Measurements from ENCODE around the gene SPON1.
"Not testable (repeated sequence)": the region's sequence is repeated elsewhere in the genome, so short reads cannot be mapped to it uniquely, and the experiment has no call there.

Gene SPON1

DNA sequence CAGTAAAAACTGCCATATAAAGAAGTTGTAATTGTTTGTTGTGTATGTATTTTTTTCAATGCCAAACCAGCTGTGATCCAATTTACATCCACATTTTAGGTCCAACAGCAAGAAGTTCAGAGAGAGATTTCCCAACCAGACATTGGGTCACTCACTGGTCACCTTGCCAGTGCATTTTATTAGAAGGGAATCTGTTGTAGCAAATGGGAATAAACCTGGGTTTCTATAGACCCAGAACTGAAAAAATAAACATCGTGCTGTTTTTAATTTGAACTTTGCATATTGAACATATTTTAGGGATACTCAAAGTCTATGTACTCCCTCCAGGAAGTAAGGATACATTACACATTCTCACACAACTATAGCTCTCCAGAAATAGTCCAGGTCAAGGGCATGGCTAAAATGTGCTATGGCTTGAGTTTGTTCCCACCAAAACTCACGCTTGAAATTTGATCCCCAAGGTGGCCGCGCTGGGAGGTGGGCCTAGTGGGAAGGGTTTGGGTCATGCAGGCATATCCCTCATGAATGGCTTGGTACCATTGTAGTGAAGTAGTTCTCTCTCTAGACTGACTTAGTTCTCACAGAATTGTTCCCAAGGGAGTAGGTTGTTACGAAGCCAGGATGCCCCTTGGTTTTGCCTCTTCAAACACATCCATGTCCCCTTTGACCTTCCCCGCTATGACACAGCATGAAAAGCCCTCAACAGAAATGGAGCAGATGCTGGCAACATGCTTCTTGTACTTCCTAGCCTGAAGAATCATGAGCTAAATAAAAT is 305.5 kb downstream of the SPON1 start:
- Mint-ChIP-seq H3K27me3 (no peaks in the 10 kb centered on the region), H3K4me3 (no peak overlapping the region), H3K4me1 (peaks cover 29% of the 10 kb centered on the region), H3K27ac (no peak overlapping the region), H3K36me3 (peaks cover 36% of the 10 kb centered on the region), H3K9me3 (peaks cover 5% of the 10 kb centered on the region)
- ATAC-seq = no peak

DNA sequence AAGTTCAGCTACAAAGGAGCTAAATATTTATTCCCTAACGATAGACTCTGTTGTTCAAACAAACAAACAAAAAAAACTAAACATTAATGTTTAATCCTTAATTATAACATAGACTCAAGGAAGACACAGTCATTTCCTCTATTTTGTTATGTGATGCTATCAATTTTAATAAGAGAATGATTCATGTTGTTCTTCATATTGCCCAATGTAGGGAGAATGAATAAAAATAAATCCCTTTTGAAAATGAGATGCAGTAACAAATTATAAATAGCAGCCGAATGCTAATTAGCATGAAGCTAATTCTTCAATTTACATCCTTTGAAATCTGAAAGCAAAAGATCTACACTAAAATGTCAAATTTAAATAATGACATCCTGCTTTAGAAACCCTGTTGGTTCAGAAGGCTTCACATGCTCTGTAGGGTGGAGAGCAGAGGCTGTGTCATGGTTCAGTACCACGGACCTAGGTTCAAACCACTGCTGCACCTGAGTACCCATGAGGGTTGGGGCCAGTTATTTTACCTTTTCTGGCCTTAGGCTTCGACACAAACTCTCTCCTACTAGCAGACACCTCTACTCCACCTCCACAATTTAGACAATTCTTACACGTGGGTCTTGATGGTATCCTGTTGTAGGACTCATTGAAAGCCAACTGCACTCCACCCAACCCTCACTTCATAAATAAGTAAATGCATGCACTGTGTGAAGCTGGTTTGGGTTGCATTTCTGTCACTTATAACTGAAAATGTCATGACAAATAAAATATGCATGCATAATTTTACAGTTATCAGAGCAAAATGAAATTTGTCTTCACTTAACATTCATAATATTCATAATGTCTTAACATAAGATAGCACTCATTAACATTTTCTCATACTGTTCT is 307.4 kb downstream of the SPON1 start:
- H3K4me3 Mint-ChIP-seq = no peak overlapping the region
- H3K36me3 Mint-ChIP-seq = peaks cover 43% of the 10 kb centered on the region
- peaks cover 3% of the 10 kb centered on the region for H3K9me3 Mint-ChIP-seq
- peaks cover 29% of the 10 kb centered on the region for H3K4me1 Mint-ChIP-seq
- no peaks in the 10 kb centered on the region for H3K27me3 Mint-ChIP-seq
- peak overlapping the region; percentile 41 for H3K27ac Mint-ChIP-seq
- ATAC-seq = peak; percentile 67

DNA sequence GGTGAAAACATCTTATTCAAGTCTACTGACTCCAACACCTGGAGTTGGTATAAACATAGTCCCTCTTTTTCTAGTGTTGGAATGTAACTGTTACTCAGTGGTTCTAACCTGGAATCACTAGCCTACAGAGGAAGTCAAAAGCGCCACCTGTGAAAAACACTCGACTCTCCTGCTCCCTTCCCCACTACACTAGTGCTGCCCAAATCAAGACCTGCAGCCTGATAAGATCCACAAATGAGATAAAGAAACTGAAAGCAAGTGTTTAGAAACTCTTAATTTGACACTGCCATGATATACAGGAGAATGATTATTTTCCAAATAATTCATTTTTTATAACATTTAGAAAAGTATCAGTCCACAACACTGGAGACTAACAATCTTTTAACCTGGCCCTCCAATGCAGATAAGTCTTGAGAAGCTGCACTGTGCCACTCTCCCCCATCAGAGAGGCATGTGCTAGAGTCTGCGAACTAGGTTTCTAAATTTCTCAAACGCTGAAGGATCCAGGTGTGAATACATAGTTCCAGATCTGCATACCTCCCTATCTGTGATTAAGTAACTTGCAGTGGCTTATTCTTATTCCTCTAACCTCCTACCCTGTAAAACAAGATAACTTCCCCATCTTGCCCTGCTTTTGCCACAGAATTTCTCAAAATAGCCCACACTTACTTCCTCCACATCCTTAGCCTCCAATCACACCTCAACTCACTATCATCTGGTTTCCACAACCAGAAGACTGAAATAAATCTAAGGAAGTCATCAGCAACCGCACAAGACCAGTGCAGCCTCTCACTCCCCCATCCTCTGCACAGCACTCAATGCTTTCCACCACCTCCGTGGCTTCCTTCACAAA is 308.4 kb downstream of the SPON1 start:
- peak overlapping the region; percentile 41 for H3K27ac Mint-ChIP-seq
- H3K36me3 Mint-ChIP-seq = peaks cover 43% of the 10 kb centered on the region
- peaks cover 35% of the 10 kb centered on the region for H3K4me1 Mint-ChIP-seq
- no peaks in the 10 kb centered on the region for H3K9me3 Mint-ChIP-seq
- no peaks in the 10 kb centered on the region for H3K27me3 Mint-ChIP-seq
- H3K4me3 Mint-ChIP-seq = peak overlapping the region; percentile 1
- peak; percentile 83 for ATAC-seq

DNA sequence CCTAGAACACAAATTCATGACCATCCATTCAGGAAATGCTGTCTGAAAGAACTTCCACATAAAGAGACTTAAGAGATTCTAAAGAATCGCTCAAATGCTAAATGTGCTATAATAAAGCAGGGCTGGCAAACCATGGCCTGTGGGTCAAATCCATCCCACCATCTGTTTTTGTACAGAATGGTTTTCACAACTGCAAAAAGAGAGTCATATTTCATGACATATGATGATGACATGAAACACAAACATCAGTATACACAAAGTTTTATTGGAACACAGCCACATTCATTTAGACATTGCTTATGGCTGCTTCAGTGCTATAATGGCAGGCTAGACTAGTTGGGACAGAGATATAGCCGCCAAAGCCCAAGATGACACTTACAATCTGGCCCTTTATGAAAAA is 311.4 kb downstream of the SPON1 start:
- ATAC-seq = no peak

DNA sequence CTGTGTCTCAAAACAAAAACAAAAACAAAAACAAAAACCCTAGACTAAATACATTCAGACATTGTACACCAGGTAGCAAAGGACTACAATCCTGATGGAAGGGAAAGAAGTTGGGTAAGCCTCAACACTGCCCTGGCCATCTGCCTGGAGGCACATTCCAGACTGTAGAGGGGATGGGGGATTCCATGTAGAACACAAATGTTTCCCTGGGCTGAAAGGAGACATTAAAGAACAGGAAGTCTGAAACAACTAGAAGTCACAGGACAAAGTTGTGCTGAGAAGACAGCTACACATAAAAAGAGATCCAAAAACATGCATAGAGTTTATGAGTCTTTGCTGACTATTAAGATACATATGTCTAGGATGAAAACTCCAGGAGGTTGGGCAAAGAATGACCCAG is 312.6 kb downstream of the SPON1 start:
- Mint-ChIP-seq H3K27me3 (no peaks in the 10 kb centered on the region), H3K9me3 (no peaks in the 10 kb centered on the region), H3K4me1 (peaks cover 38% of the 10 kb centered on the region), H3K4me3 (no peak overlapping the region), H3K27ac (no peak overlapping the region), H3K36me3 (peaks cover 51% of the 10 kb centered on the region)
- no peak for ATAC-seq

More for the DNA sequence above, 311.4 kb downstream of the SPON1 start:
- H3K36me3 Mint-ChIP-seq = peaks cover 45% of the 10 kb centered on the region
- no peak overlapping the region for H3K27ac Mint-ChIP-seq
- no peaks in the 10 kb centered on the region for H3K9me3 Mint-ChIP-seq
- H3K4me1 Mint-ChIP-seq = peaks cover 42% of the 10 kb centered on the region
- H3K4me3 Mint-ChIP-seq = no peak overlapping the region
- no peaks in the 10 kb centered on the region for H3K27me3 Mint-ChIP-seq

DNA sequence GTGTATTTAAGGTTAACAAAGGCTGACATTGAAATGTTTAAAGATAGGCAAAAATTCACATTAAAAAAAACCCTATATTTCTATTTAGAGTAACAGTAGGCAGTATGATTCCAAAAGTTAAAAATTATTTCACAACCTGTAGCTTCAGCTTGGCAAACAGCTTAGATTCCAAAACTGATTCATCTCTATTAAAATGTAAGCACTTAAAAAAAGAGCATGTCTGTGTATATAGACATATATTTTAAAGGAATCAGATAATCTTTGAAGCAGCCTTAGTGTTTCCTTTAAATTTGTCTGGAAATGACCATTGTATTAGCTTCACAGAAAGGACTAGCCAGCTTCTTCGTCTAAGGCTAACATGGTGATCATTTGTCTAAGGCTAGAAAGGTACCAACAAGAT is 316.3 kb downstream of the SPON1 start:
- not testable (repeated sequence) for H3K9me3 Mint-ChIP-seq, H3K27ac Mint-ChIP-seq, H3K4me3 Mint-ChIP-seq, H3K27me3 Mint-ChIP-seq, ATAC-seq
- H3K36me3 Mint-ChIP-seq = peaks cover 53% of the 10 kb centered on the region
- peaks cover 13% of the 10 kb centered on the region for H3K4me1 Mint-ChIP-seq

DNA sequence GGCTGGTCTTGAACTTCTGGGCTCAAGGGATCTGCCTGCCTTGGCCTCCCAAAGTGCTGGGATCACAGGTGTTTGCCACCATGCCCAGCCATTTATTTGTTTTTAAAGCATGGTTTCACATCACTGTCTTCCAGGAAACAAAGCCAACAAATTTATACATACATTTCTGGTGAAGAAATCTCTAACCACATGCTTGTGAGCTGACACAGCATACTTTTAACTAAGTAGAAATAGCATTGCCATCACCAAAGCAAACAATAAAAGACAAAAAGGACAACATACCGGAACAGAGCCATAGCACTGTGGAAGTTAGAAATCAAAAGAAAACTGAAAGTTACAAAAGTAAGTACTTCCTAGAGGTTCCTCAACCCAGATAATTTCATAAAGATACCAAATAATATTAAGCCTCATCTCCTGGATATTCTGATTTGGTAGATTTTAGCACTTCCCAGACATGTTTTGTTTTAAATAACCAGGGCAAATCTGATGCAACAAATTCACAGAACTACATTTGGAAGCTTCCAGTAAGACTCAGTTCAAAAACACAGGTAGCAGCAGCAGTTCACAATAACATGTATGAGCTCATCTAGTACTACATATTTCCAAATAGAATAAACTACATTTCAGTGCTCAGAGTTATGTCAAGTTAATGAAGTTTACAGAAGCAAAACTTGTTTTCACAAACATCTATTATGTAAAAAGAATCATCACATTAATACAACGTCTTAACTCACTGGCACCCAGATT is 325.8 kb downstream of the SPON1 start:
- no peak overlapping the region for H3K27ac Mint-ChIP-seq
- no peaks in the 10 kb centered on the region for H3K27me3 Mint-ChIP-seq
- H3K4me1 Mint-ChIP-seq = peaks cover 8% of the 10 kb centered on the region
- no peaks in the 10 kb centered on the region for H3K9me3 Mint-ChIP-seq
- peaks cover 42% of the 10 kb centered on the region for H3K36me3 Mint-ChIP-seq
- no peak for ATAC-seq
- no peak overlapping the region for H3K4me3 Mint-ChIP-seq

DNA sequence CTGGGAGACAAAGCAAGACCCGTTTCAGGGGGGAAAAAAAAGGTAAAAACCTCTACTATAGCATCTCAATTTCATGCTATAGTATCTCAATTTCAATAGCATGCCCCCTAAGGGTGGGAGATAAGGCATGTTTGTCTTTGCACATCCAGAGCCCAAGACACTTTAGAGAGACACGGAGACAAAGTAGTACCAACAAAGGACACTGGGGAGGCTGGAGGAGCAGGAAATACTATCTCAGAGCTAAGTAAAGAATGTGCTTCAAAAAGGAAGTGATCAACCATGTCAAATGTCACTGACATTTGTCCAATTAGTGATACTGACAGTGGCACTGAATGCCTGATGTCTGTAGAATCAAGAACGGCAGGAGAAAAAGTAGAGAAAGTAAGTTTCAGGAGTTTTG is 327.9 kb downstream of the SPON1 start:
- Mint-ChIP-seq H3K4me1 (peaks cover 8% of the 10 kb centered on the region), H3K36me3 (peaks cover 38% of the 10 kb centered on the region), H3K27ac (peak overlapping the region; percentile 33), H3K4me3 (no peak overlapping the region), H3K27me3 (no peaks in the 10 kb centered on the region), H3K9me3 (no peaks in the 10 kb centered on the region)
- ATAC-seq = no peak

DNA sequence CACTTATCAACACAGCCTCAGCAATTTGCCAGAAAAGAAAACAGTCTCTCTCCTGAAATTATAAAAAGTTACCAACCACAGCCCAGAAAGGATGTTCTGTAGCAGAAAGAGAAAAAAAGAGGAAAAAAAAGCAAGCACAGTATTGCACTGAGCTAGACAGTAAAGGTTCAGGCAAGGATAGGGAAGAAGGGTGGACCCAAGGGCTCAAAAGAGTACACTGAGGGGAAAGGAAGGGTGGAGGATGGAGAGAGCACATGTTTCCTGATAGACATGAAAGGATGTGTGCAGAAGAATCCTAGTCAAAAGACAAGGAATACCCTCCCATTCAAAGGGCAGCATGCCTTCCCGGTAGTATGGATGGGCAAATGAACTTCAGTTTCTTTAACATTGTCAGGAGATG is 337.4 kb downstream of the SPON1 start:
- Mint-ChIP-seq H3K4me1 (peaks cover 40% of the 10 kb centered on the region), H3K36me3 (no peaks in the 10 kb centered on the region), H3K27ac (no peak overlapping the region), H3K4me3 (no peak overlapping the region), H3K27me3 (no peaks in the 10 kb centered on the region), H3K9me3 (no peaks in the 10 kb centered on the region)
- ATAC-seq = no peak

DNA sequence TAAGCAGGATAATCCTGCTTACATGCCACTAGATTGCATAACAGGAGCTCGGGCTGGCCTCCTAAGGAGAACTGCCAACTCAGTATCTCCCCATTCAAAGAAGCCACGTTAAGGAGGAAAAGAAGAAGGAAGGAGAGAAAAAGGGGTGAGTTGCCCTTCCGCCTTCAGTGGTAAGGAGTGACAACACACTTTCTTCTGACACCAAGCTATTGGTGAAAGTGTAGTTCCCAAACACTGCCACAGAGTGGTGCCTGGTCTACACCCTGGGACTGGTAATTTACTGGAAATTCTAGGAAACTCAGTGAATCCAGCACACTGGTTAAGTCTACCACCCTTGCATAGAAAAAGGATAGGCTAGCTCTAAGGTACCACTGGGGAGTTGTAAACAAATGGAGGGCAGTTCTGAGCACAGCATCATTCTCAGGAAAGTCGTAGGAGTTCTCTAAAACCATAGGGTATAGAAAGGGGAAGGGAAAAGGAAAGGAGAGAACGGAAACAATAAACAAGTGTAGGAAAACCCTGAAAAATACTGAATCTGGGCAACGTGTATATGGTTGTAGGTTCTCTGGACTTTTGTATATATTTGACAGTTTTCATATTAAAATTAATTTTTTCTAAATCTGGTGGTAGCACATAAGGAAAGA is 338.3 kb downstream of the SPON1 start:
- ATAC-seq = peak; percentile 82
- H3K4me1 Mint-ChIP-seq = peaks cover 44% of the 10 kb centered on the region
- H3K27ac Mint-ChIP-seq = no peak overlapping the region
- no peaks in the 10 kb centered on the region for H3K27me3 Mint-ChIP-seq
- H3K36me3 Mint-ChIP-seq = no peaks in the 10 kb centered on the region
- no peak overlapping the region for H3K4me3 Mint-ChIP-seq
- H3K9me3 Mint-ChIP-seq = no peaks in the 10 kb centered on the region

DNA sequence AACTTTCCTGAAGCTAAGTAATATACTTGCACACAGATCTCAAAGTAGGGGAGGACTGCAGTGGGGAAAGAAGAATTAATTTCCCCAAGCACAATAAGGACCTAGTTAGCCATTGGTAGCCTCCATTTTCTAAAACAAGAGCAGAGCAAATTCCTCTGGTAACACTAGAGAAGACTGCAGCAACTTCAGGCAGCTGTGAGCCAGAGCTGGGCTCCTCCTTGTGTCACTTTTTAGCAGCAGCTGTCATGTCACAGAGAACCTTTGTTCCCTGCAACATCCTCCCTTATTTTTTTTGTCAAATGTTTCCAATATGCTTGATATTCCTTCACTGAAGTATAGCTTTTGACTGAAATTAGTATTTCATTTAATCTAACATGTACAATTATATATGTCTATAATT is 342.1 kb downstream of the SPON1 start:
- H3K4me1 Mint-ChIP-seq = peaks cover 33% of the 10 kb centered on the region
- no peak overlapping the region for H3K27ac Mint-ChIP-seq
- H3K27me3 Mint-ChIP-seq = no peaks in the 10 kb centered on the region
- H3K36me3 Mint-ChIP-seq = no peaks in the 10 kb centered on the region
- no peak overlapping the region for H3K4me3 Mint-ChIP-seq
- no peaks in the 10 kb centered on the region for H3K9me3 Mint-ChIP-seq
- ATAC-seq = no peak

DNA sequence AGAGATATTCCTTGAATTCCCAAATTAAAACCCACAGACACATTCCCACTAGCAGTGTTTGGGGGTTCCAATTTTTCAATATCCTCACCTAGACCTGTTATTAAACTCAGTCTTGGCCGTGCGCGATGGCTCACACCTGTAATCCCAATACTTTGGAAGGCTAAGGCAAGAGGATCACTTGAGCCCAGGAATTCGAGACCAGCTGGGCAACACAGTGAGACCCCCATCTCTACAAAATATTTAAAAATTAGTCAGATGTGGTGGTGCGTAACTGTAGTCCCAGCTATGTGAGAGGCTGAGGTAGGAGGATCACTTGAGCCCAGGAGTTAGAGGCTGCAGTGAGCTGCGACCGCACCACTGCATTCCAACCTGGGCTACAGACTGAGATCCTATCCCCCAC is 343.1 kb downstream of the SPON1 start:
- H3K9me3 Mint-ChIP-seq = no peaks in the 10 kb centered on the region
- peaks cover 33% of the 10 kb centered on the region for H3K4me1 Mint-ChIP-seq
- H3K27me3 Mint-ChIP-seq = no peaks in the 10 kb centered on the region
- no peak overlapping the region for H3K4me3 Mint-ChIP-seq
- no peak overlapping the region for H3K27ac Mint-ChIP-seq
- no peaks in the 10 kb centered on the region for H3K36me3 Mint-ChIP-seq
- ATAC-seq = no peak

DNA sequence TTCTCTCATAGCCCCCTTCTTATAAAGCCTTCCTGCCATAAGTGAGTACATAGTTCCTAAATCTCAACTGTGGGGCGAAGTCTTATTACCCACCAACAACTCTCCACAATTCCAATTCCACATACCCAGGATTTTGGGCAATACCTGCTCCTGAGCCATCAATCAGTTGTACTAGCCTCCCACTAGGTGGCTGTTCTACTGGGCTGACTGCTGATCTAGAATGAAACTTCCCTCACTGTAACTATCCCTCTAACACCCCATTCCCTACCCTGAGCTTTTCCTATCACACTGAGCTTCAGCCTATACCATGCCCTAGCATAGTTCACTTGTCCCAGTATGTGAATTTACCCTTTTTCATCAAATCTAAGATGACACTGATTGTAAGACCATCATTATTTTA is 344.0 kb downstream of the SPON1 start:
- Mint-ChIP-seq H3K9me3 (no peaks in the 10 kb centered on the region), H3K27me3 (no peaks in the 10 kb centered on the region), H3K4me3 (no peak overlapping the region), H3K36me3 (no peaks in the 10 kb centered on the region), H3K27ac (no peak overlapping the region), H3K4me1 (peaks cover 33% of the 10 kb centered on the region)
- no peak for ATAC-seq

Data from stimulated activated memory B cell treated with anti-CD40 and anti-IgM and Interleukin-4, amounts not matched to agents 10 μg/mL and 1 μg/mL and 100 μg/mL, for 72 hours (primary cell).